HG02981 (cell line): Measurements from ENCODE around the gene TEX261.

Experiments
- ATAC-seq: cut with Tn5 transposase; IDR thresholded peaks from one replicate; pipeline ENCODE4 v1.9.1; 2021; ENCODE audit warnings: mild to moderate bottlenecking, moderate library complexity; ENCODE audit not compliant: unreplicated experiment

The TEX261 gene

GRCh38 chr2:70937866-70938585 is 56.6 kb downstream of the TEX261 start:
- ATAC-seq, result no peak

DNA sequence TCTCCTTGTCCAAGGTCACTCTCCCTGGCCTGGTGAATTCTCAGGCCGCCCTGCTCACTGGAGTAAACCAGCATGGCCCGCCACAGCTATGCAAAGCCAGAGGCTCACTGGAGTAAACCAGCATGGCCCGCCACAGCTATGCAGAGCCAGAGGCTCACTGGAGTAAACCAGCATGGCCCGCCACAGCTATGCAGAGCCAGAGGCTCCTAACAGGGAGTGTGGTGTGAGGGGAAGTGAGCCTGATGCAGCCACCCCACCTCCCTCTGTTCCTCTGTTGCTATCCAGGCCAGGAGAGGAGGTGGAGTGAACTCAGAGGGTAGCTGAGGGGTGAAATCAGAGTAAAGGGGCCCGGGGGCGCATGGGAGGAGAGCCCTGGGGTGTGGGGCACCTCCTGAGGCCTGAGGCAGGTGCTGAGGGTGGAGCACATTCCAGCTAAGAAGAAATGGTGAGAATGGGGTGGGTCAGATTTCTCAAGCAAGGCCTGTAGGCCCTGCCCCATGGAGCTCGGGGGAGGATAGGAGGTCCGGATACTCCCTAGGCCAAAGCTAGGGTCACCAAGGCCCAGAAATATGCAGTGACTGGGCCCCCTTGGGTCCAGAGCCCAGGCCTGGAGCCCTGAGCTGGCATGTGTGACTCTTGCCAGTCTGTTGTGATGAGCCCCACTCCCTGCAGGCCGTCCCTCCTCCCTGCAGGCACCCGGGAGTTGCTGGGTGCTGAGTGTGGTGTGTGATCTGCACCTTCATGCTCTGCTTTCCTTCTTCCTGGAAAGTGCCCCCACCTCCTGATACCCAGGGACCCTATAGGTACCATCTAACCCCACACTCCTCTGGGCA is 57.5 kb downstream of the TEX261 start:
- ATAC-seq, result no peak

DNA sequence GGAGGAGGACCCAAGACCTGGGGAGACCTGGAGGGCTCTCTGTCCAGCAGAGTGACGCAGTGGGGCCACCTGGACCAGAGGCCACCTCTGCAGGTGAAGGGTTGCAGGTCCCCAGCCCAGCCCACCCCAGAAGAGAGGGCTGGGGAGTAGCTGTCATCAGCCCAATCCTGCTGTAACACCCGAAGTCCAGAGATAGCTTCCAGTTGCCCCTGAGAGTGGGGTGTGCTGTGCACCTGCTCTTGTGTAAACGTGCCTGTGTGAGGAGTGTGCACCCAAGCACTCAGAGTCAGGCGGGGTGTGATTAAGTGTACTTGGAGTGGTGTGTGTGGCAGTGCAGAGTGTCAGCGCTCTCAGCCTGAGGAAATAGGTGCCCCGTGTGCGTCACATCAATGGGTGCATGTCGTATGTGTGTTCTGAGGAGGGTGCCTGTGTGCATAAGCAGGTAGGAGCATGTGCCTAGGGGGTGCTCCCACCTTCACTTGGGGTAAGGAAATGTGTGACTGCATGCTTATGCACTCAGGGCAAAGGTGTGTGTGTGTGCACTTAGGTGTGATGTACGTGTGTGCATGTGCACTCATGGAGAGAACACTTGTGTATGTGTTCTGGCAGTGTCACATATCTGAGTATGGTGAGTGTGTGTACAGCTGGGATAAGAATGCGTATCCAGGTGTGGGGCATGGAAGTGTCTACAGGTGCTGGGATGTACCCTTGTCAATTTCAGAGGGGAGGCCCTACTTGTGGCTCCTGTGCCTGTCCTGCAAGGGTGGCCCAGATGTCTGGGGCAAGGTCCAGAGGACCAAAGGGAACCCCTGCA is 58.3 kb downstream of the TEX261 start:
- ATAC-seq, result no peak
